Measurements from ENCODE around the gene DYNC2LI1.

DNA sequence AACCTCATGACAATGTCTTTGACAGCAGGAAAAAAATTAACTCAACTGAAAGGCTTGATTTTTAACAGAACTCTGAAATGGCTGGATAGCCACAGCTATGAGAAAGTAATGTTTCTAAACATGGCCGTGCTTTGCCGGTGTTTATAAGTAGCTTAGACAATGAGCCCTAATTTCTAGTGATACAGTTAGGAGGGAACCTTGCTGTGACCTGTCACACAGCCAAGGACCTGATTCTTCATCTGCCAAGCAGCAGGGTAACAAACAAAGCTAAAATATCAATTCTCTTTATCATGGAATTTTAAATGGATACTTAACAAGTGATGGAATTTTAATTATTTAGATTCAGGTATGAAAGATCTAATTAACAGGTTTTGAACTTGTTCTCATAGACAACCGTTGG, 24.3 kb upstream of the DYNC2LI1 start:
- TF ChIP-seq, protein P1, sequence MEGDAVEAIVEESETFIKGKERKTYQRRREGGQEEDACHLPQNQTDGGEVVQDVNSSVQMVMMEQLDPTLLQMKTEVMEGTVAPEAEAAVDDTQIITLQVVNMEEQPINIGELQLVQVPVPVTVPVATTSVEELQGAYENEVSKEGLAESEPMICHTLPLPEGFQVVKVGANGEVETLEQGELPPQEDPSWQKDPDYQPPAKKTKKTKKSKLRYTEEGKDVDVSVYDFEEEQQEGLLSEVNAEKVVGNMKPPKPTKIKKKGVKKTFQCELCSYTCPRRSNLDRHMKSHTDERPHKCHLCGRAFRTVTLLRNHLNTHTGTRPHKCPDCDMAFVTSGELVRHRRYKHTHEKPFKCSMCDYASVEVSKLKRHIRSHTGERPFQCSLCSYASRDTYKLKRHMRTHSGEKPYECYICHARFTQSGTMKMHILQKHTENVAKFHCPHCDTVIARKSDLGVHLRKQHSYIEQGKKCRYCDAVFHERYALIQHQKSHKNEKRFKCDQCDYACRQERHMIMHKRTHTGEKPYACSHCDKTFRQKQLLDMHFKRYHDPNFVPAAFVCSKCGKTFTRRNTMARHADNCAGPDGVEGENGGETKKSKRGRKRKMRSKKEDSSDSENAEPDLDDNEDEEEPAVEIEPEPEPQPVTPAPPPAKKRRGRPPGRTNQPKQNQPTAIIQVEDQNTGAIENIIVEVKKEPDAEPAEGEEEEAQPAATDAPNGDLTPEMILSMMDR (IDR thresholded peaks at IDR 0.05), result no peak
- no peak for TF ChIP-seq ZFX (IDR thresholded peaks at IDR 0.05; ENCODE audit: borderline replicate concordance)

Data from 22Rv1 (cell line).